ENCODE measurements around the gene TSEN2.
"Not testable (repeated sequence)": the region's sequence is repeated elsewhere in the genome, so short reads cannot be mapped to it uniquely, and the experiment has no call there.

Gene TSEN2

GRCh38 chr3:12454076-12454815, 30.0 kb upstream of the TSEN2 start:
- DNase-seq (ENCODE audit: low read depth) = no peak
- peak; percentile 13 for TF ChIP-seq CTCF (conservative IDR thresholded peaks at IDR 0.05; ENCODE audit: low read depth, low read length)

GRCh38 chr3:12454816-12455121, 29.5 kb upstream of the TSEN2 start:
- H3K4me3 ChIP-seq (ENCODE audit: low read depth, low read length) = no peak overlapping the region
- TF ChIP-seq CTCF (conservative IDR thresholded peaks at IDR 0.05; ENCODE audit: low read depth, low read length) = no peak
- DNase-seq (ENCODE audit: low read depth) = no peak

More at GRCh38 chr3:12454076-12454815, 30.0 kb upstream of the TSEN2 start:
- H3K4me3 ChIP-seq (ENCODE audit: low read depth, low read length) = no peak overlapping the region

GRCh38 chr3:12455740-12456139, 28.5 kb upstream of the TSEN2 start:
- no peak for TF ChIP-seq CTCF (conservative IDR thresholded peaks at IDR 0.05; ENCODE audit: low read depth, low read length)
- DNase-seq (ENCODE audit: low read depth) = no peak
- no peak overlapping the region for H3K4me3 ChIP-seq (ENCODE audit: low read depth, low read length)

GRCh38 chr3:12456441-12456840, 27.8 kb upstream of the TSEN2 start:
- H3K4me3 ChIP-seq (ENCODE audit: low read depth, low read length) = no peak overlapping the region
- no peak for DNase-seq (ENCODE audit: low read depth)
- no peak for TF ChIP-seq CTCF (conservative IDR thresholded peaks at IDR 0.05; ENCODE audit: low read depth, low read length)

GRCh38 chr3:12457380-12457779, 26.9 kb upstream of the TSEN2 start:
- DNase-seq (ENCODE audit: low read depth); H3K4me3 ChIP-seq (ENCODE audit: low read depth, low read length): not testable (repeated sequence)

- no peak for DNase-seq (ENCODE audit: low read depth)
- H3K4me3 ChIP-seq (ENCODE audit: low read depth, low read length) = no peak overlapping the region
- no peak for TF ChIP-seq CTCF (conservative IDR thresholded peaks at IDR 0.05; ENCODE audit: low read depth, low read length)
Measured at GRCh38 chr3:12458901-12459300, 25.4 kb upstream of the TSEN2 start.

GRCh38 chr3:12460127-12460526, 24.2 kb upstream of the TSEN2 start:
- no peak overlapping the region for H3K4me3 ChIP-seq (ENCODE audit: low read depth, low read length)
- TF ChIP-seq CTCF (conservative IDR thresholded peaks at IDR 0.05; ENCODE audit: low read depth, low read length) = no peak
- no peak for DNase-seq (ENCODE audit: low read depth)
